ENCODE measurements around the gene PCDHGC3. TPM values are rescaled to one million over a fixed set of nuclear protein-coding genes. Genes with fewer than 3 reads are reported as not detected.

Gene PCDHGC3
- total and polyA plus RNA-seq, 2 of the 4 experiments (the other 2 are of a cell fraction) = 21.1 to 72.1 TPM

DNA sequence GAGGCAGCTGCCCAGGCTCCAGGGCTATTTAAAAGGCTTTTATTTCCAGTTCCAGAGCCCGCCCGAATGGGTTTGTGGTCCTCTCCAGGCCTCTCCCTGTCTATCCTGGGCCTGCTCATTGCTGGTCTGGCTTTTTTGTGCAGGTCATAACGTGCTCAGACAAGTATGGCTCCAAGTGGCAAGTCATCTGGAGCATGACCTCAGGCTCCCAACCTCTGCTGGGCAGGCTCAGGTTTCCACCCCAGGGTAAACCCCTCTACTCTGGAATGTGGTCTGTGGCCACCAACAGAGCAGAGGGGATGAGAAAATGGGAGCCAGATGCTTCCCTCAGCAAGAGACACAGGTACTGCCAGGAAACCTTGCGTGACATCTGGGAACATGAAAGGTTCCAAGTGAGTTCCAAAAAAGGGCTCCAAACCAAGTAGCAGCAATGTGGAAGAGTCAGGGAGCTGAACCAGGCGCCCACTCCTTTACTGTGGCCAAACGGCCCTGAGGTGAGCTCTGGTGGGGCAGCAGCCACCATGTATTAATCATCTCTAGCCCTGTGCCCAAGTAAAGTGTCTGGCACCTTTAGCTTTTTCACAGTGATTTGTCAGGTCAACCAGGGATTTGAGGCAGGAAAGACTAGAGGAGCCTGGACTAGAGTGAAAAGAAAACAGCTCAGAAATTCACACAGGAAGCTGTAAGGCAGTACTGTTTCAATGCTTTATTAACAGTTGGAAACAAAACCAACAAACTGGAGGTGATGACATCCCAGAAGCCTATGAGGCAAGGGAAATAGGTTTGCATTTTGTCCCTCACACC lies 38.8 kb downstream of the PCDHGC3 start:
- H4K5ac ChIP-seq (ENCODE audit: low read depth, low read length) = peak overlapping the region; percentile 84
- H3K18ac ChIP-seq (ENCODE audit: low read depth, low read length) = peak overlapping the region; percentile 83
- H2BK5ac ChIP-seq (ENCODE audit: low read depth, low read length, poor library complexity, severe bottlenecking) = peak overlapping the region; percentile 72
- peaks cover 42% of the 10 kb centered on the region for H3K9me1 ChIP-seq (ENCODE audit: insufficient read depth, low read length)
- H2AFZ ChIP-seq (replicated peaks; ENCODE audit: low read length, poor library complexity) = peak overlapping the region; percentile 34
- 83% methylated on average over 3 of the region's 6 CpGs; no CpG with 5 or more reads in 1 of the 2 experiments for WGBS, 2 experiments (ENCODE audit: extremely low coverage in 2 of 2, insufficient read length in 1 of 2)
- peak; percentile 2 for ATAC-seq (ENCODE audit: low read depth)
- H3K4me3 ChIP-seq (ENCODE audit: insufficient read depth, low read depth, low read length) = no peak overlapping the region
- H3K9me3 ChIP-seq (ENCODE audit: control insufficient read depth, insufficient read depth, low read length) = no peaks in the 10 kb centered on the region
- H3K27me3 ChIP-seq (ENCODE audit: control insufficient read depth, insufficient read depth, low read length) = no peaks in the 10 kb centered on the region
- H4K20me1 ChIP-seq (ENCODE audit: insufficient read depth, low read length) = peaks cover 2% of the 10 kb centered on the region
- peak overlapping the region; percentile 20; the same call in 1 of the 2 replicates for H3K9ac ChIP-seq (ENCODE audit: low read depth, low read length)
- BruUV-seq (replicated peaks) = no TSS peak
- peak overlapping the region; percentile 81 for H2AK5ac ChIP-seq (ENCODE audit: low read depth, low read length)
- peak overlapping the region; percentile 86 for H2BK120ac ChIP-seq (ENCODE audit: low read depth, low read length)
- in situ Hi-C loops (cut with MboI; ENCODE audit: low sequenced_read_pairs) (no loop called here), intact Hi-C loops (cut with micrococcal nuclease) (no loop called here), dilution Hi-C loops (cut with HindIII; ENCODE audit: low sequenced_read_pairs, unreplicated experiment) (no loop called here)
- H3K56ac ChIP-seq (ENCODE audit: extremely low read depth, insufficient read depth, low read length) = peak overlapping the region; percentile 38; the same call in 1 of the 2 replicates
- peak overlapping the region; percentile 41; the same call in 2 of the 3 replicates for H2BK15ac ChIP-seq (ENCODE audit: low read depth, low read length)
- ChIA-PET CTCF (interaction anchor here (1.5 to 2.7 kb wide), 4 partner anchors 10 to 45 kb away, joined by 3 to 16 read pairs (median 12); no protein-coding TSS in a partner anchor), POLR2A (ENCODE audit: unreplicated experiment) (no interaction called here)
- H3K36me3 ChIP-seq (ENCODE audit: control insufficient read depth, insufficient read depth, low read length) = peaks cover 25% of the 10 kb centered on the region
- H3K27ac ChIP-seq (ENCODE audit: insufficient read depth, low read length) = peak overlapping the region; percentile 84
- H3K4me2 ChIP-seq (ENCODE audit: low read depth, low read length) = peak overlapping the region; percentile 86; the same call in 1 of the 2 replicates
- peaks cover 57% of the 10 kb centered on the region for H3K4me1 ChIP-seq (ENCODE audit: control insufficient read depth, insufficient read depth, low read length)
- peak overlapping the region; percentile 55; the same call in 1 of the 2 replicates for H3K23ac ChIP-seq (ENCODE audit: low read depth, low read length)
- H2BK20ac ChIP-seq (ENCODE audit: low read depth, low read length) = peak overlapping the region; percentile 62; the same call in 1 of the 2 replicates
- H3K4ac ChIP-seq (ENCODE audit: low read depth, low read length) = peak overlapping the region; percentile 96
- H3K14ac ChIP-seq (replicated peaks; ENCODE audit: low read depth, low read length) = peak overlapping the region; percentile 92
- H2AK9ac ChIP-seq (replicated peaks; ENCODE audit: low read depth, low read length, poor library complexity) = peak overlapping the region; percentile 90
- peak overlapping the region; percentile 79 to 81 for H4K8ac ChIP-seq (ENCODE audit: low read depth in 2 of 2, low read length in 2 of 2)
- DNase-seq = peak; percentile 54
- peak overlapping the region; percentile 66 for H4K91ac ChIP-seq (ENCODE audit: insufficient read depth, low read depth, low read length)
- H3K79me1 ChIP-seq (ENCODE audit: low read depth in 1 of 2, low read length in 2 of 2) = peaks cover 12 to 66% of the 10 kb centered on the region in 2 experiments
- TF ChIP-seq MXI1 (IDR thresholded peaks at IDR 0.05; ENCODE audit: borderline replicate concordance, low read depth, low read length) (no peak), SMC3 (IDR thresholded peaks at IDR 0.05; ENCODE audit: low read depth, low read length) (no peak), RCOR1 (IDR thresholded peaks at IDR 0.05; ENCODE audit: insufficient replicate concordance, low read length) (no peak), CHD1 (IDR thresholded peaks at IDR 0.05; ENCODE audit: low read depth, low read length) (no peak), FOS (IDR thresholded peaks at IDR 0.05; ENCODE audit: low read depth, low read length) (no peak), MAFK (IDR thresholded peaks at IDR 0.05; ENCODE audit: low read depth, low read length) (no peak), RFX5 (IDR thresholded peaks at IDR 0.05; ENCODE audit: low read depth, low read length) (no peak), POLR2A (IDR thresholded peaks at IDR 0.05; ENCODE audit: low read depth, low read length) (no peak), MAZ (IDR thresholded peaks at IDR 0.05; ENCODE audit: borderline replicate concordance, low read depth, low read length) (no peak), NFE2L2 (IDR thresholded peaks at IDR 0.05; ENCODE audit: low read depth, low read length) (no peak), BHLHE40 (IDR thresholded peaks at IDR 0.05; ENCODE audit: low read depth, low read length) (no peak)
- TF ChIP-seq, protein P1, sequence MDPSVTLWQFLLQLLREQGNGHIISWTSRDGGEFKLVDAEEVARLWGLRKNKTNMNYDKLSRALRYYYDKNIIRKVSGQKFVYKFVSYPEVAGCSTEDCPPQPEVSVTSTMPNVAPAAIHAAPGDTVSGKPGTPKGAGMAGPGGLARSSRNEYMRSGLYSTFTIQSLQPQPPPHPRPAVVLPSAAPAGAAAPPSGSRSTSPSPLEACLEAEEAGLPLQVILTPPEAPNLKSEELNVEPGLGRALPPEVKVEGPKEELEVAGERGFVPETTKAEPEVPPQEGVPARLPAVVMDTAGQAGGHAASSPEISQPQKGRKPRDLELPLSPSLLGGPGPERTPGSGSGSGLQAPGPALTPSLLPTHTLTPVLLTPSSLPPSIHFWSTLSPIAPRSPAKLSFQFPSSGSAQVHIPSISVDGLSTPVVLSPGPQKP (IDR thresholded peaks at IDR 0.05; ENCODE audit: borderline replicate concordance, low read depth, low read length) = no peak
- TF ChIP-seq, protein P2, sequence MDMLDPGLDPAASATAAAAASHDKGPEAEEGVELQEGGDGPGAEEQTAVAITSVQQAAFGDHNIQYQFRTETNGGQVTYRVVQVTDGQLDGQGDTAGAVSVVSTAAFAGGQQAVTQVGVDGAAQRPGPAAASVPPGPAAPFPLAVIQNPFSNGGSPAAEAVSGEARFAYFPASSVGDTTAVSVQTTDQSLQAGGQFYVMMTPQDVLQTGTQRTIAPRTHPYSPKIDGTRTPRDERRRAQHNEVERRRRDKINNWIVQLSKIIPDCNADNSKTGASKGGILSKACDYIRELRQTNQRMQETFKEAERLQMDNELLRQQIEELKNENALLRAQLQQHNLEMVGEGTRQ (IDR thresholded peaks at IDR 0.05; ENCODE audit: low read depth, low read length) = no peak
- TF ChIP-seq, protein P3, sequence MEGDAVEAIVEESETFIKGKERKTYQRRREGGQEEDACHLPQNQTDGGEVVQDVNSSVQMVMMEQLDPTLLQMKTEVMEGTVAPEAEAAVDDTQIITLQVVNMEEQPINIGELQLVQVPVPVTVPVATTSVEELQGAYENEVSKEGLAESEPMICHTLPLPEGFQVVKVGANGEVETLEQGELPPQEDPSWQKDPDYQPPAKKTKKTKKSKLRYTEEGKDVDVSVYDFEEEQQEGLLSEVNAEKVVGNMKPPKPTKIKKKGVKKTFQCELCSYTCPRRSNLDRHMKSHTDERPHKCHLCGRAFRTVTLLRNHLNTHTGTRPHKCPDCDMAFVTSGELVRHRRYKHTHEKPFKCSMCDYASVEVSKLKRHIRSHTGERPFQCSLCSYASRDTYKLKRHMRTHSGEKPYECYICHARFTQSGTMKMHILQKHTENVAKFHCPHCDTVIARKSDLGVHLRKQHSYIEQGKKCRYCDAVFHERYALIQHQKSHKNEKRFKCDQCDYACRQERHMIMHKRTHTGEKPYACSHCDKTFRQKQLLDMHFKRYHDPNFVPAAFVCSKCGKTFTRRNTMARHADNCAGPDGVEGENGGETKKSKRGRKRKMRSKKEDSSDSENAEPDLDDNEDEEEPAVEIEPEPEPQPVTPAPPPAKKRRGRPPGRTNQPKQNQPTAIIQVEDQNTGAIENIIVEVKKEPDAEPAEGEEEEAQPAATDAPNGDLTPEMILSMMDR (conservative IDR thresholded peaks at IDR 0.05; ENCODE audit: low read depth, low read length) = no peak

Data from IMR-90 (cell line).